ENCODE measurements around the gene FAIM. TPM values are rescaled to one million over a fixed set of nuclear protein-coding genes. Genes with fewer than 3 reads are reported as not detected.

FAIM gene
- total RNA-seq = 6.0 and 16.6 TPM in 2 replicates

GRCh38 chr3:138608322-138609135, at the start of gene FAIM:
Gene FAIM, plus strand, starts transcription at chr3:138608771. Its CDS starts 10,956 bp downstream, at chr3:138619727.

DNA sequence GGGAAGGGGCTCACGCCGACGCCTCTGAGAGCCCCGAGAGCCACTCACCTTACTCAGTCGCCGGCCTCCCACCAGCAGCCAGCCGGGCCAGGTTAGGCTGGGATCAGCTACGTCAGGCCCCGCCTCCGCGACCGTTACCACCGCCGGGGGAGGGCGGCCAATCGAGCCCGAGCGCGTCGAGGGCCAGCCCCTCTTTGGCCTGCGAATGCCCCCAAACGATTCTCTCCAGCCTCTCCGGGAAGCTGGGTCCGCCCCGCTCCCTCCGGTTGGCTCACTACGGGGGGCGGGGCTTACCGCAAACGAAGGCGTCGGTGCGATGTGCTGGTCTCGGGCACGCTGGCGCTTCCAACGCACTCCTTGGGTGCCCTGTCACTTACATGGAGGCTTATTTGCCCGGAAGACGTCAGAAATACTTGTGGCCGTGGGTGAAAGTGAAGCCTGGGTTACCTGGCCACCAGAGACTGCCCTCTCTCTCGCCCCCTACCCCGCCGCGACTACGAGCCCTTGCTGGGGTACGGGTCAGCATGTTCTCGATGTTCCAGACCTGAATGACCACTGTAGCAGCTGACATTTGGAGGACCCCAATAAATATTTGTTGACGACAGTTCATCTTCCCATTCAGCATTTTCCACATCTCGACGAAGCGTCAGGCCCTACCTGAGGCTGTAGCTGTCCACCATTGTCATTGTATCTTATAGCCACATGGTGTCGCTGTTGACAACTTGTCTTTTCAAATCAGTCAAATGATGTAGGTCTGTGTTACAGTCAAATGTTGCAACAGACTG, 14.2 kb upstream of the FAIM start, which contains the start of gene CEP70:
TSS of gene CEP70 (minus strand) at position 111 of the 785 bp plus-strand sequence. CDS start 21,333 bp downstream, outside the sequence.

Other genes starting within 250 kb of the FAIM start
- gene ESYT3, start 174.2 kb upstream of the FAIM start, total RNA-seq = under 0.01 and 0.16 TPM in 2 replicates
- gene CEP70, start 14.5 kb upstream of the FAIM start, total RNA-seq = 3.6 and 7.3 TPM in 2 replicates
- gene PIK3CB, start 226.2 kb downstream of the FAIM start, total RNA-seq = 4.5 and 11.3 TPM in 2 replicates

All from cardiac atrium fibroblast (primary cell).